Kidney epithelial cell (primary cell): ENCODE measurements around the gene FHDC1. TPM values are rescaled to one million over a fixed set of nuclear protein-coding genes. Genes with fewer than 3 reads are reported as not detected.

Experiments
- DNase-seq: peaks from one replicate; pipeline ENCODE4 v3.0.0-alpha.2; 2010; ENCODE audit warnings: low read depth
- H3K27me3 ChIP-seq: 2 replicates; pipeline ENCODE4 v1.6.0; 2011; ENCODE audit warnings: low read length; ENCODE audit not compliant: control insufficient read depth, insufficient read depth
- H3K36me3 ChIP-seq: 2 replicates; pipeline ENCODE4 v1.5.1; 2011; ENCODE audit warnings: low read length; ENCODE audit not compliant: control insufficient read depth, insufficient read depth
- H3K4me3 ChIP-seq: 2 replicates; pipeline ENCODE4 v1.5.1; 2011; ENCODE audit warnings: low read depth, mild to moderate bottlenecking, control low read depth, low read length
- CTCF ChIP-seq: IDR thresholded peaks from 2 replicates; pipeline ENCODE4 v1.5.1; 2011; ENCODE audit warnings: mild to moderate bottlenecking, moderate library complexity, low read length, control low read depth, inconsistent platforms; ENCODE audit not compliant: insufficient read depth, poor library complexity, severe bottlenecking
- total RNA-seq: library from RNA; depleted of rRNA; stranded (reverse); fragments of >200 nt; gene quantifications from 2 replicates; pipeline ENCODE4 v1.2.3, GENCODE V29; 2015

FHDC1 gene
- total RNA-seq, 1 donor from 2014 or later: 3.1 TPM

GRCh38 chr4:152991398-152991797, 55.3 kb downstream of the FHDC1 start:
- no peak for TF ChIP-seq CTCF
- no peaks in the 10 kb centered on the region for H3K36me3 ChIP-seq

GRCh38 chr4:152992027-152992426, 55.9 kb downstream of the FHDC1 start:
- TF ChIP-seq CTCF: no peak
- H3K27me3 ChIP-seq: no peaks in the 10 kb centered on the region
- DNase-seq: no peak
- H3K4me3 ChIP-seq: no peak overlapping the region
- no peaks in the 10 kb centered on the region for H3K36me3 ChIP-seq

More at GRCh38 chr4:152991398-152991797, 55.3 kb downstream of the FHDC1 start:
- no peak for DNase-seq
- Histone ChIP-seq H3K27me3 (no peaks in the 10 kb centered on the region), H3K4me3 (no peak overlapping the region)

DNA sequence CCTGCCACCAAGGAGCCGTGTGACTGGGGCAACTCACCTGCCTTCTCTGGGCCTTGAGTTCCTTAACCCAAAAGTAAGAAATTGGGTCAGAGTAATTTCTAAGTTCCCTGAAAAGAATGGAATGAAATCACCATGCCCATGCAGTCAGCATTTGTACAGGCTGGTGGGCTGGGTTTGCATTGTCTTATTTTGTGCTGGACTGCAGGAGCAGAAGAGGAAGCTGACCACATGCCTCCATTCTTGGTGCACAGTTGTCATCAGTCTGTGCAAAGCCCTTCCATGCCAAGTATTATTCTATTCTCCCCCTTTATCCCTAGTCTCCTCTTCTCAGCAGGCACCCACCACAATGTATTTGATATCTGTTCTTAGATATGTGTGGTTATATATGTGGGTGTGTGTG, 56.3 kb downstream of the FHDC1 start:
- DNase-seq: no peak
- Histone ChIP-seq H3K4me3 (no peak overlapping the region), H3K27me3 (no peaks in the 10 kb centered on the region), H3K36me3 (no peaks in the 10 kb centered on the region)
- no peak for TF ChIP-seq CTCF

DNA sequence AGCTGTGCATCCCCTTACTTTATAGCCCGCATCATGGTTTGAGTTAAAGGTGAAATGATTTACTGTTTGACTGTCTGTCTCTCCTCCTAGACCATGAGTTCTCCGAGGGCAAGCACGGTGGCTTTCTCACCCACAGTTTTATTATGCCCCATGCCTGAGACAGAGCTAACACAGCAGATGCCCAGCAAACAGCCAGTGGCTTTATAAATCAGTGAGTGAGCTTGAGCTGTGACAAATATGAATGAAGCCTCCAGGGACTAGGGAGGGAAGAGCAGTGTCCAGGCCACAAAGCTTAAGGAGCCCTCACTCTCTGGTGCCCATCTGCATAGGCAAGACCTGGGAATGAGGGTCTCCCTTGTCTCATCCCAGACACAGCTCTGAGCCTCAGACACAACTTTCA, 57.9 kb downstream of the FHDC1 start:
- Histone ChIP-seq H3K4me3 (no peak overlapping the region), H3K36me3 (no peaks in the 10 kb centered on the region), H3K27me3 (no peaks in the 10 kb centered on the region)
- DNase-seq: no peak
- TF ChIP-seq CTCF: no peak

GRCh38 chr4:152996111-152996571, 60.0 kb downstream of the FHDC1 start:
- no peak for DNase-seq
- H3K36me3 ChIP-seq: no peaks in the 10 kb centered on the region
- H3K27me3 ChIP-seq: no peaks in the 10 kb centered on the region
- no peak for TF ChIP-seq CTCF
- H3K4me3 ChIP-seq: no peak overlapping the region

- Histone ChIP-seq H3K36me3 (no peaks in the 10 kb centered on the region), H3K4me3 (no peak overlapping the region), H3K27me3 (no peaks in the 10 kb centered on the region)
- DNase-seq: no peak
- TF ChIP-seq CTCF: no peak
Observed at GRCh38 chr4:152996672-152997071, 60.5 kb downstream of the FHDC1 start.
